Measurements from ENCODE around the gene SYT2.

SYT2 gene

DNA sequence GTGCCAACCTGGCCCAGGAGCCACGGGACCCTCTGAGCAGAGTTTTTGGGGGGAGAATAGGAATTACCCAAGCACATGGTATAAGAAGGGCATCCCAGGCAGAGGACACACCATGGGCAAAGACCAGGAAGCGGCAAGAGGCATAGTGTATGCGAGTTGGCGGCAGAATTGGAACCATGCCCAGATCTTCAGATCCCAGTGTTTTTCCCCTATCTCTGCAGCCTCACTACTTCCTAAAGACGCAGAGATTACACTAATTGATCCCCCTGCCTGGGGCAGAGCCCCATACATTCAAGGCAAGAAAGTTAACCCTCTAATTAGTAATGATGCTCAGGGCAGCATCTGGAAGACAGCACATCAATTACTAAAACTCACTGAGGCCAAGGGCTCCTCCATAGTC is 48.2 kb downstream of the SYT2 start:
- TF ChIP-seq CTCF (IDR thresholded peaks at IDR 0.05), result no peak
- no peaks in the 10 kb centered on the region for H3K9me3 ChIP-seq
- H3K27ac ChIP-seq, result no peak overlapping the region
- intact Hi-C loops (cut with DNase I; ENCODE audit: low total_unique reads), result no loop called here
- H3K4me3 ChIP-seq, result no peak overlapping the region
- H3K27me3 ChIP-seq, result peaks cover 0 to 79% of the 10 kb centered on the region in 2 donors
- H3K4me1 ChIP-seq, result no peaks in the 10 kb centered on the region
- no peak for DNase-seq
- H3K36me3 ChIP-seq, result no peaks in the 10 kb centered on the region

DNA sequence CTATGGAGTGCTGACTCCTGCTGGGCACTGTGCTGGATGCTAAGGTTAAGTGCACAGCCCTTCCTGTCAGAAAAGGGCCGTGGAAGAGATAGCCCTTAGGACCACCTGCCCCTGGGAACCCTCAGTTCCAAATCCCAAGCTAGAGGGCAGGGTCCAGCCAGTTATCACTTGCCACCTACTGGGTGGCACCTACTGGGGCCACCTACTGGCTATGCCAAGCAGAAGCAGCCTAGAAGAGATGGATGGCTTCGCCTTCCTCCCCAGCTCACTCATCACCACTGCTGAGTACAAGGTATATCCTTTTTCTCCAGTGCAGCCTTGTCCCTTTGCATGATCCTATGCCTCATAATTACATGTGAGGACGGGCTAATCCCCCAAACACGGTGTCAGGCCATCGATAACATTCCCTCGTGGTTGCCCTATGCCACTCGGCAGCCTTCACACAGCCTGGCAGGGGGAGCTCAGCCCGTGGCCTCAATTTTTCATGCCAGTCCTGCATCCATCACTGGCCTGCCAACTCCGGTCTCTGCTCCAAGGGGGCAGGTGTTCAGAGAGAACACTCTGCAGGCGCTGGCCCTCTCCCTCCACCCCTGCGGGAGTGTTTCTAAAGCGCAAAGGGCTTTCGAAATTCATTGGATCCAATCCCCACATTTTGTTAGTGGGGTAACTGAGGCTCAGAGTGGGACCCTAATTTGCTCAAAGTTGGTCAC is 49.0 kb downstream of the SYT2 start:
- no peak for TF ChIP-seq CTCF (IDR thresholded peaks at IDR 0.05)
- Histone ChIP-seq H3K4me3 (no peak overlapping the region), H3K27ac (no peak overlapping the region), H3K27me3 (peaks cover 0 to 84% of the 10 kb centered on the region in 2 donors), H3K36me3 (no peaks in the 10 kb centered on the region), H3K4me1 (no peaks in the 10 kb centered on the region), H3K9me3 (no peaks in the 10 kb centered on the region)
- intact Hi-C loops (cut with DNase I; ENCODE audit: low total_unique reads), result no loop called here
- DNase-seq, result no peak

- Histone ChIP-seq H3K27me3 (peaks cover 0 to 91% of the 10 kb centered on the region in 2 donors), H3K36me3 (no peaks in the 10 kb centered on the region), H3K4me1 (no peaks in the 10 kb centered on the region), H3K27ac (no peak overlapping the region), H3K4me3 (no peak overlapping the region), H3K9me3 (no peaks in the 10 kb centered on the region)
- intact Hi-C loops (cut with DNase I; ENCODE audit: low total_unique reads), result no loop called here
- no peak for DNase-seq
- TF ChIP-seq CTCF (IDR thresholded peaks at IDR 0.05), result no peak
These were observed 50.3 kb downstream of the SYT2 start for GRCh38 chr1:202659974-202660373.

- no peaks in the 10 kb centered on the region for H3K9me3 ChIP-seq
- H3K27me3 ChIP-seq, result peaks cover 0 to 92% of the 10 kb centered on the region in 2 donors
- intact Hi-C loops (cut with DNase I; ENCODE audit: low total_unique reads), result no loop called here
- TF ChIP-seq CTCF (IDR thresholded peaks at IDR 0.05), result no peak
- H3K36me3 ChIP-seq, result no peaks in the 10 kb centered on the region
- H3K27ac ChIP-seq, result no peak overlapping the region
- no peaks in the 10 kb centered on the region for H3K4me1 ChIP-seq
- H3K4me3 ChIP-seq, result no peak overlapping the region
- DNase-seq, result no peak
These were observed 50.7 kb downstream of the SYT2 start for GRCh38 chr1:202659541-202659940.

GRCh38 chr1:202658769-202659168 is 51.5 kb downstream of the SYT2 start:
- no peak overlapping the region for H3K4me3 ChIP-seq
- DNase-seq, result no peak
- no peaks in the 10 kb centered on the region for H3K9me3 ChIP-seq
- intact Hi-C loops (cut with DNase I; ENCODE audit: low total_unique reads), result no loop called here
- H3K27ac ChIP-seq, result no peak overlapping the region
- H3K27me3 ChIP-seq, result peaks cover 0 to 88% of the 10 kb centered on the region in 2 donors
- no peaks in the 10 kb centered on the region for H3K36me3 ChIP-seq
- no peaks in the 10 kb centered on the region for H3K4me1 ChIP-seq
- TF ChIP-seq CTCF (IDR thresholded peaks at IDR 0.05), result no peak
